Measurements from ENCODE around the gene C1QL2. TPM values are rescaled to one million over a fixed set of nuclear protein-coding genes. Genes with fewer than 3 reads are reported as not detected.

The C1QL2 gene
- total RNA-seq, 1 experiment from 2014 or later, result 0.81 TPM

GRCh38 chr2:119117408-119117807, 41.1 kb downstream of the C1QL2 start:
- Histone ChIP-seq H3K23me2 (ENCODE audit: insufficient read length, low read depth, low read length, poor library complexity, severe bottlenecking) (no peaks in the 10 kb centered on the region), H3K4ac (ENCODE audit: low read depth, low read length) (no peak overlapping the region), H2BK20ac (ENCODE audit: low read depth, low read length, poor library complexity, severe bottlenecking) (no peak overlapping the region), H3K79me2 (ENCODE audit: insufficient read depth, low read length) (no peaks in the 10 kb centered on the region), H2BK120ac (ENCODE audit: low read depth, low read length, poor library complexity, severe bottlenecking) (no peak overlapping the region), H3T11ph (ENCODE audit: low read length) (no peak overlapping the region), H2BK12ac (ENCODE audit: insufficient read length, low read depth, low read length) (no peak overlapping the region), H2BK15ac (ENCODE audit: low read depth, low read length) (no peak overlapping the region), H3K27ac (ENCODE audit: insufficient read length, low read depth, low read length) (no peak overlapping the region), H3K18ac (ENCODE audit: insufficient read length, low read depth, low read length) (no peak overlapping the region), H3K23ac (ENCODE audit: insufficient read length, low read depth, low read length) (no peak overlapping the region), H3K4me1 (ENCODE audit: insufficient read depth, low read length) (peaks cover 9% of the 10 kb centered on the region), H3K9ac (ENCODE audit: extremely low read depth, insufficient read length, low read length) (no peak overlapping the region), H4K20me1 (ENCODE audit: control insufficient read depth, insufficient read depth, insufficient read length) (no peaks in the 10 kb centered on the region), H2BK5ac (ENCODE audit: insufficient read length, low read length) (no peak overlapping the region), H4K8ac (replicated peaks; ENCODE audit: insufficient read length, low read depth, low read length) (no peak overlapping the region), H3K79me1 (ENCODE audit: insufficient read depth, low read depth, low read length, poor library complexity, severe bottlenecking) (no peaks in the 10 kb centered on the region), H4K91ac (ENCODE audit: insufficient read length, low read depth, low read length) (no peak overlapping the region), H3K27me3 (ENCODE audit: insufficient read depth, low read length) (no peaks in the 10 kb centered on the region; the same call in 1 of the 2 replicates), H4K5ac (ENCODE audit: insufficient read length, low read depth, low read length) (no peak overlapping the region), H3K9me3 (ENCODE audit: control insufficient read depth, low read depth, low read length) (no peaks in the 10 kb centered on the region), H3K14ac (ENCODE audit: insufficient read depth, low read length) (no peak overlapping the region), H3K56ac (ENCODE audit: insufficient read length, low read depth, low read length) (no peak overlapping the region), H2AK5ac (ENCODE audit: insufficient read length, low read length) (no peak overlapping the region), H2AFZ (ENCODE audit: low read length) (no peak overlapping the region), H3K4me2 (ENCODE audit: insufficient read depth, insufficient read length, low read length) (no peak overlapping the region)
- no peaks in the 10 kb centered on the region for H3K9me3 Mint-ChIP-seq
- no peak overlapping the region for H3K27ac Mint-ChIP-seq
- peaks cover 50 to 54% of the 10 kb centered on the region in 2 experiments for H3K4me1 Mint-ChIP-seq
- H3K36me3 Mint-ChIP-seq (ENCODE audit: insufficient read depth in 1 of 3, low read depth in 3 of 3), result no peaks in the 10 kb centered on the region; a peak in 1 of 7 replicates
- DNase-seq, result peak; percentile 16
- WGBS (ENCODE audit: extremely low coverage, insufficient read length, low lambda C conversion rate), result no CpG with 5 or more reads among the region's 7 CpGs
- peaks cover 12% of the 10 kb centered on the region for H3K27me3 Mint-ChIP-seq (ENCODE audit: low read depth)
- TF ChIP-seq CTCF (conservative IDR thresholded peaks at IDR 0.05), result no peak
- H3K4me3 Mint-ChIP-seq, result no peak overlapping the region
